ENCODE measurements around the gene FAP. TPM values are rescaled to one million over a fixed set of nuclear protein-coding genes. Genes with fewer than 3 reads are reported as not detected.

FAP gene
- total RNA-seq, 1 donor from 2014 or later = 1.1 TPM

GRCh38 chr2:162185541-162186232 is 57.6 kb downstream of the FAP start:
- TF ChIP-seq, protein P1, sequence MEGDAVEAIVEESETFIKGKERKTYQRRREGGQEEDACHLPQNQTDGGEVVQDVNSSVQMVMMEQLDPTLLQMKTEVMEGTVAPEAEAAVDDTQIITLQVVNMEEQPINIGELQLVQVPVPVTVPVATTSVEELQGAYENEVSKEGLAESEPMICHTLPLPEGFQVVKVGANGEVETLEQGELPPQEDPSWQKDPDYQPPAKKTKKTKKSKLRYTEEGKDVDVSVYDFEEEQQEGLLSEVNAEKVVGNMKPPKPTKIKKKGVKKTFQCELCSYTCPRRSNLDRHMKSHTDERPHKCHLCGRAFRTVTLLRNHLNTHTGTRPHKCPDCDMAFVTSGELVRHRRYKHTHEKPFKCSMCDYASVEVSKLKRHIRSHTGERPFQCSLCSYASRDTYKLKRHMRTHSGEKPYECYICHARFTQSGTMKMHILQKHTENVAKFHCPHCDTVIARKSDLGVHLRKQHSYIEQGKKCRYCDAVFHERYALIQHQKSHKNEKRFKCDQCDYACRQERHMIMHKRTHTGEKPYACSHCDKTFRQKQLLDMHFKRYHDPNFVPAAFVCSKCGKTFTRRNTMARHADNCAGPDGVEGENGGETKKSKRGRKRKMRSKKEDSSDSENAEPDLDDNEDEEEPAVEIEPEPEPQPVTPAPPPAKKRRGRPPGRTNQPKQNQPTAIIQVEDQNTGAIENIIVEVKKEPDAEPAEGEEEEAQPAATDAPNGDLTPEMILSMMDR (IDR thresholded peaks at IDR 0.05; ENCODE audit: insufficient read depth, low read length, severe bottlenecking) = no peak
- no peak for DNase-seq (ENCODE audit: low read depth)
- no peak for FAIRE-seq
- H3K27me3 ChIP-seq (ENCODE audit: control insufficient read depth, insufficient read depth, low read length) = no peaks in the 10 kb centered on the region
- no peaks in the 10 kb centered on the region for H3K36me3 ChIP-seq (ENCODE audit: control insufficient read depth, insufficient read depth, low read length)
- no peak overlapping the region for H3K4me3 ChIP-seq (ENCODE audit: low read depth, low read length)

DNA sequence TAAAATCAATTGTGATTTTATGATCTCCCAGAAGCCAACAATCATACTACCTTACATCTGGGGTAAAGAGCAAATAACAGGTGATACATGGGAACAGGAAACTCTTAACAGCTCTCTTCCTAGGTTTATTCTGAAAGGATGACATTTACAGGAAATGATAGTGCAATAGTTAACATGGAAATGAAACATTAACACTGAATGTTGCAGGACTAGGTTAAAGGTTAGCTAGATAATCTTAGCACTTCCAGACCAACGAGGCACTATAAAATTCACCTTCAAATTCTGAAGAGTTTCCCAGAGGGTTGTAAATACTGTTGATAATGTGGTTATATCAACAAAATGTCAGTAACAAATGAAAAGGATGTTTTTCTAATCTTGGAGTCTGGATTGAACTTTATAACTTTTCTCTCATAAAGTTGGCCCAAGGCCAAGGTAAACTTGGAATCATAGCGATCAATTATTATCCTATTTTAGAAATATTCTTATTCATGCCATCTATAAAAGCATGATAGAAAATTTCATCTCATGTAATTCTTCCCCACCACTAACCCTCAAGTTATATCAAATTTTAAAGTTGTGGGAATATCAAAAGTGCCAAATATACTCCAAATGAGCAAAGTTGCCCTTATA is 58.3 kb downstream of the FAP start:
- Histone ChIP-seq H3K36me3 (ENCODE audit: control insufficient read depth, insufficient read depth, low read length) (no peaks in the 10 kb centered on the region), H3K4me3 (ENCODE audit: low read depth, low read length) (no peak overlapping the region), H3K27me3 (ENCODE audit: control insufficient read depth, insufficient read depth, low read length) (no peaks in the 10 kb centered on the region)
- DNase-seq (ENCODE audit: low read depth) (no peak), FAIRE-seq (no peak)
- TF ChIP-seq, protein P1 (IDR thresholded peaks at IDR 0.05; ENCODE audit: insufficient read depth, low read length, severe bottlenecking) = no peak

- H3K36me3 ChIP-seq (ENCODE audit: control insufficient read depth, insufficient read depth, low read length) = no peaks in the 10 kb centered on the region
Observed at GRCh38 chr2:162184359-162184758, 58.9 kb downstream of the FAP start.

GRCh38 chr2:162182395-162182794 is 60.9 kb downstream of the FAP start:
- H3K27me3 ChIP-seq (ENCODE audit: control insufficient read depth, insufficient read depth, low read length) = no peaks in the 10 kb centered on the region
- no peaks in the 10 kb centered on the region for H3K36me3 ChIP-seq (ENCODE audit: control insufficient read depth, insufficient read depth, low read length)
- no peak for DNase-seq (ENCODE audit: low read depth)
- TF ChIP-seq, protein P1 (IDR thresholded peaks at IDR 0.05; ENCODE audit: insufficient read depth, low read length, severe bottlenecking) = no peak
- no peak overlapping the region for H3K4me3 ChIP-seq (ENCODE audit: low read depth, low read length)
- FAIRE-seq = no peak

More at GRCh38 chr2:162184359-162184758, 58.9 kb downstream of the FAP start:
- no peak for DNase-seq (ENCODE audit: low read depth)
- FAIRE-seq = no peak
- H3K4me3 ChIP-seq (ENCODE audit: low read depth, low read length) = no peak overlapping the region
- no peaks in the 10 kb centered on the region for H3K27me3 ChIP-seq (ENCODE audit: control insufficient read depth, insufficient read depth, low read length)
- TF ChIP-seq, protein P1 (IDR thresholded peaks at IDR 0.05; ENCODE audit: insufficient read depth, low read length, severe bottlenecking) = no peak

DNA sequence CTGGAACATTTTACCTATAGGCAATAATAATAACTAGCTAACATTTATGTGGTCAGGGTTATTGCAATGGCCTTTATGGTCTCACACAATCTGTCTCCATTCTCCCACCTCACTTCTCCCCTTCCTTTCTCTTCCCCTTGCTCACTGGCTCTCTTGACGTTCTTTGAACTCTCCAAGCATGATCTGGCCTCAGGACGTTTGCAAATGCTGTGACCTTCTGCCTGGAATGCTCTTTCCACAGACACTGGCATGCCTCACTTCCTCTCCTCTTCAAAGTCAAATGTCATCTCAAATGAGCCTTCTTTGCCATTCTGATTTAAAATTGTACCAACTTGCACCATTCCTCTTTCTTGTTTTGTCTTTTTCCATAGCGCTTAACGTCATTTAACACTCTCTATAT is 65.9 kb downstream of the FAP start:
- Histone ChIP-seq H3K27me3 (ENCODE audit: control insufficient read depth, insufficient read depth, low read length) (no peaks in the 10 kb centered on the region), H3K36me3 (ENCODE audit: control insufficient read depth, insufficient read depth, low read length) (no peaks in the 10 kb centered on the region), H3K4me3 (ENCODE audit: low read depth, low read length) (no peak overlapping the region)
- FAIRE-seq = no peak
- TF ChIP-seq, protein P1 (IDR thresholded peaks at IDR 0.05; ENCODE audit: insufficient read depth, low read length, severe bottlenecking) = no peak
- DNase-seq (ENCODE audit: low read depth) = no peak

Measured in bronchial epithelial cell (primary cell).